NCI-H748 (cell line): ENCODE measurements around the gene MED14.

Experiments used
- DNase-seq: peaks from one replicate; lab custom pipeline; 2025; ENCODE audit not compliant: unreplicated experiment; lab: John Stamatoyannopoulos, UW

Gene MED14

GRCh38 chrX:40663880-40664630 lies 71.3 kb downstream of the MED14 start:
- no peak for DNase-seq

GRCh38 chrX:40663078-40663740 lies 72.1 kb downstream of the MED14 start:
- no peak for DNase-seq

GRCh38 chrX:40661489-40661888 lies 73.9 kb downstream of the MED14 start:
- no peak for DNase-seq

GRCh38 chrX:40660381-40660780 lies 75.0 kb downstream of the MED14 start:
- no peak for DNase-seq

- DNase-seq: no peak
Measured at GRCh38 chrX:40653535-40653934, 81.8 kb downstream of the MED14 start.

GRCh38 chrX:40652664-40653063 lies 82.7 kb downstream of the MED14 start:
- DNase-seq: no peak

GRCh38 chrX:40651620-40652223 lies 83.6 kb downstream of the MED14 start:
- DNase-seq: peak; percentile 69

GRCh38 chrX:40647307-40648197 lies 87.8 kb downstream of the MED14 start, which contains the start of gene CXorf38:
TSS of gene CXorf38 (minus strand) at chrX:40647561. CDS start at chrX:40647520, 41 bp downstream.
- peak; percentile 91 for DNase-seq

- DNase-seq: peak; percentile 45
Measured at GRCh38 chrX:40646489-40647306, 88.6 kb downstream of the MED14 start.

- DNase-seq: no peak
Measured at GRCh38 chrX:40644821-40645358, 90.5 kb downstream of the MED14 start.

- DNase-seq: no peak
Measured at GRCh38 chrX:40644176-40644575, 91.2 kb downstream of the MED14 start.

- no peak for DNase-seq
Measured at GRCh38 chrX:40637687-40638086, 97.7 kb downstream of the MED14 start.

- no peak for DNase-seq
Measured at GRCh38 chrX:40632199-40632598, 103.1 kb downstream of the MED14 start.

GRCh38 chrX:40628506-40628905 lies 106.8 kb downstream of the MED14 start:
- no peak for DNase-seq

- DNase-seq: no peak
Measured at GRCh38 chrX:40625294-40625693, 110.0 kb downstream of the MED14 start.

GRCh38 chrX:40623665-40624064 lies 111.7 kb downstream of the MED14 start:
- DNase-seq: no peak

- no peak for DNase-seq
Measured at GRCh38 chrX:40623139-40623536, 112.2 kb downstream of the MED14 start, which contains the start of gene MPC1L. TSS of gene MPC1L (plus strand) at chrX:40623428. CDS start at chrX:40623566, 138 bp downstream.

GRCh38 chrX:40622479-40623138 lies 112.7 kb downstream of the MED14 start:
- no peak for DNase-seq

- no peak for DNase-seq
Measured at GRCh38 chrX:40617566-40617965, 117.8 kb downstream of the MED14 start.
